ENCODE measurements around the gene IQCE.

The IQCE gene

GRCh38 chr7:2540641-2541051 lies 18.1 kb upstream of the IQCE start:
- Histone ChIP-seq H3K36me3 (replicated peaks; ENCODE audit: insufficient read depth, low read length) (no peaks in the 10 kb centered on the region), H3K9me3 (replicated peaks; ENCODE audit: insufficient read depth, low read length) (no peaks in the 10 kb centered on the region), H3K27ac (ENCODE audit: low read length) (no peak overlapping the region), H3K9ac (ENCODE audit: low read length) (no peak overlapping the region), H3K4me3 (ENCODE audit: low read length) (no peak overlapping the region), H4K20me1 (ENCODE audit: insufficient read depth, low read length) (no peaks in the 10 kb centered on the region), H3K27me3 (replicated peaks; ENCODE audit: insufficient read depth, low read length) (no peaks in the 10 kb centered on the region), H3K9me2 (replicated peaks; ENCODE audit: insufficient read depth, low read length) (no peaks in the 10 kb centered on the region), H3K4me1 (ENCODE audit: low read length) (no peaks in the 10 kb centered on the region), H3K4me2 (ENCODE audit: low read depth, low read length) (no peak overlapping the region), H3F3A (ENCODE audit: insufficient read depth, low read length) (no peaks in the 10 kb centered on the region), H3K79me2 (ENCODE audit: low read length) (no peaks in the 10 kb centered on the region), H2AFZ (ENCODE audit: low read length) (no peak overlapping the region)
- no peak for DNase-seq
- no peak for TF ChIP-seq CTCF (IDR thresholded peaks at IDR 0.05; ENCODE audit: low read length)
- TF ChIP-seq EZH2 (optimal IDR thresholded peaks at IDR 0.05; ENCODE audit: low read depth, low read length): no peak
- TF ChIP-seq EZH2phosphoT487 (IDR thresholded peaks at IDR 0.05; ENCODE audit: low read length): no peak

DNA sequence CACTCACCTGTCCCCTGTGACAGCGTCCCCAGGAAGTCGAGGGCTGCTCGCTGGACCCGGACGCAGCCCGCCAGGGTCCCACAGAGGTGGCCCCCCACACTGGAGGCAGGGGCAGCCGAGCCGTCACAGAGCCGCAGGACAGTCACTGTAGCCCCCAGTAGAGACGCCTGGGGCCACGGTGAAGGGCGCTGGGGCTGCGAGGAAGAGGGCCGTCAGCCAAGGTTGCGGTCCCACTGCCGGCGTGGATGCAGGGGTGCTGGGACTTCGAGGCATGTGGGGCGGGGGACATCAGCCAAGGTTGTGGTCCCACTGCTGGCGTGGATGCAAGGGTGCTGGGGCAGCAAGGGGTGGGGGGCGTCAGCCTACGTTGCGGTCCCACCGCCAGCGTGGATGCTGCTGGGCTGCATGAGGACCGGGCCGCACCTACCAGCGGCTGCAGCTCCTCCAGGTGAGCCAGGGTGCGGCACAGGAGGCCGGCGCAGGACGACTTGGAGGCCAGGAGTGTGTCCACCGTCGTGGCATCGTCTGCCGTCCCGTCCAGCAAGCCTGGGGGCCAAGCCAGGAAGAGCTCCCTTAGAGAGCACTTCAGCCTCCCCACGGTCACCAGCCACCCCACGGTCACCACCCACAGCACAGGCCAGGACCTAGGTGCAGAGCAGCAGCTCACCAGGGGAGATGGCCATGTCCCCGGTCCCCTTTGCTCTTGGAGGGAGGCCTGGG lies 17.3 kb upstream of the IQCE start:
- DNase-seq: no peak
- H4K20me1 ChIP-seq (ENCODE audit: insufficient read depth, low read length): no peaks in the 10 kb centered on the region

DNA sequence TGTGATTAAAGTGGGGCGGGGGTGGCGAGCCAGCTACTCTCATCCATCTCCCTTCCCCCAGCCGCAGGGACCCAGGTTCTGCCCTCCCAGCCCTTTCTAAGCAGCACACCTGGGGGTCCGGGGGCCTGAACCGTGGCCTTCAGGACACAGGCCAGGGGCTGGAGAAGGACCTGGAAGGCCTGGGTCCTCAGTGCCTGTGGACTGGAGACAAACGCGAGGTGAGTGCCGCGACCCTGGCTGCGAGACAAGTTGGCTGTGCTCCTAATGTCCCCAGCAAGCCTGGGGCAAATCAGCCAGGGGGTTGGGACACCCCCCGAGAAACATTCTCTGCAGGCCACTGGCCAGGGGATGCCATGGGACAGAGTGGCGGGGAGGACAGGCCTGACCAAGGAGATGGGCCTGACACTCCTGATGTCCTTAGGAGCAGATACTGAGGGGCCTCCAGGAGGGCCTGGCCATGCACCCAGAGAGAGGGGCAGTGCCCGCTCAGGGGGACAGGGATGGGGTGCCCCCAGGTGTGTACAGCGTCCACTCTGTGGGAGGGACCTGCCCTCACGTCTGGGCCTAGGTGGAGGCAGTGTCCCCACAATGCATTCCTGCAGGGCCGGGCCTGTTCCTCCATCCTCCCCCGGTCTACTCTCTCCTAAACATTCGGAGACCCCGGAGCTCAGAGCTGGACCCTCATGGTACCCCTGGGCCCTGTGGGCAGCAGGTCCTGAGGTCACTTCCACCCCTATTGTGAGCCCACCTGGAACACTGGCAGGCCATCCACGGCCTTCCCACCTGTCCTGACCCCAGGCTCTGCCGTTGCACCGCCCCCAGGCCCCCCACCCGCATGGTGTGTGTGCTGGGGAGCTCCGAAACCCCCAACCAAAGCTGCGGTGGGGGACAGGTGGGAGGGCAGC lies 16.5 kb upstream of the IQCE start:
- Histone ChIP-seq H3K79me2 (ENCODE audit: low read length) (no peaks in the 10 kb centered on the region), H4K20me1 (ENCODE audit: insufficient read depth, low read length) (no peaks in the 10 kb centered on the region), H3K9me2 (replicated peaks; ENCODE audit: insufficient read depth, low read length) (no peaks in the 10 kb centered on the region), H3K4me3 (ENCODE audit: low read length) (no peak overlapping the region), H3K4me2 (ENCODE audit: low read depth, low read length) (no peak overlapping the region), H2AFZ (ENCODE audit: low read length) (no peak overlapping the region), H3K27ac (ENCODE audit: low read length) (no peak overlapping the region), H3K4me1 (ENCODE audit: low read length) (no peaks in the 10 kb centered on the region), H3F3A (ENCODE audit: insufficient read depth, low read length) (no peaks in the 10 kb centered on the region), H3K9ac (ENCODE audit: low read length) (no peak overlapping the region), H3K27me3 (replicated peaks; ENCODE audit: insufficient read depth, low read length) (no peaks in the 10 kb centered on the region), H3K9me3 (replicated peaks; ENCODE audit: insufficient read depth, low read length) (no peaks in the 10 kb centered on the region), H3K36me3 (replicated peaks; ENCODE audit: insufficient read depth, low read length) (no peaks in the 10 kb centered on the region)
- DNase-seq: no peak
- TF ChIP-seq EZH2 (optimal IDR thresholded peaks at IDR 0.05; ENCODE audit: low read depth, low read length): no peak
- no peak for TF ChIP-seq CTCF (IDR thresholded peaks at IDR 0.05; ENCODE audit: low read length)
- no peak for TF ChIP-seq EZH2phosphoT487 (IDR thresholded peaks at IDR 0.05; ENCODE audit: low read length)

More for the DNA sequence above, 17.3 kb upstream of the IQCE start:
- Histone ChIP-seq H3K4me1 (ENCODE audit: low read length) (no peaks in the 10 kb centered on the region), H3F3A (ENCODE audit: insufficient read depth, low read length) (no peaks in the 10 kb centered on the region), H3K36me3 (replicated peaks; ENCODE audit: insufficient read depth, low read length) (no peaks in the 10 kb centered on the region), H3K4me3 (ENCODE audit: low read length) (no peak overlapping the region), H3K27me3 (replicated peaks; ENCODE audit: insufficient read depth, low read length) (no peaks in the 10 kb centered on the region), H3K9ac (ENCODE audit: low read length) (no peak overlapping the region), H3K9me3 (replicated peaks; ENCODE audit: insufficient read depth, low read length) (no peaks in the 10 kb centered on the region), H3K4me2 (ENCODE audit: low read depth, low read length) (no peak overlapping the region), H3K9me2 (replicated peaks; ENCODE audit: insufficient read depth, low read length) (no peaks in the 10 kb centered on the region), H3K27ac (ENCODE audit: low read length) (no peak overlapping the region), H2AFZ (ENCODE audit: low read length) (no peak overlapping the region), H3K79me2 (ENCODE audit: low read length) (no peaks in the 10 kb centered on the region)
- TF ChIP-seq CTCF (IDR thresholded peaks at IDR 0.05; ENCODE audit: low read length) (no peak), EZH2phosphoT487 (IDR thresholded peaks at IDR 0.05; ENCODE audit: low read length) (no peak), EZH2 (optimal IDR thresholded peaks at IDR 0.05; ENCODE audit: low read depth, low read length) (no peak)

All from MM.1S (cell line).